ENCODE data around the gene KIF26B.

- TF ChIP-seq CTCF (optimal IDR thresholded peaks at IDR 0.05 in 1 of 3, IDR thresholded peaks at IDR 0.05 in 1 of 3, conservative IDR thresholded peaks at IDR 0.05 in 1 of 3; ENCODE audit: extremely low read depth in 1 of 3, insufficient read depth in 2 of 3, low read length in 3 of 3) (no peak), EZH2 (IDR thresholded peaks at IDR 0.05; ENCODE audit: low read length) (no peak)
Measured at GRCh38 chr1:245686446-245687030, 531.8 kb downstream of the KIF26B start.
